ENCODE data around the gene PLIN3. TPM values are rescaled to one million over a fixed set of nuclear protein-coding genes. Genes with fewer than 3 reads are reported as not detected.

The PLIN3 gene
- total RNA-seq, 2 experiments from 2014 or later: 81.3 to 115 TPM

GRCh38 chr19:4910594-4911281 is 43.3 kb upstream of the PLIN3 start:
- peaks cover 29% of the 10 kb centered on the region for H3K4me1 ChIP-seq (ENCODE audit: insufficient read depth, low read length, poor library complexity, severe bottlenecking)
- BruUV-seq (replicated peaks): no TSS peak
- POLR2A ChIA-PET: interaction anchor here (0.7 to 2.4 kb wide), 6 partner anchors 38 to 101 kb away, joined by 3 to 13 read pairs (median 5); partner anchors contain the start of gene KDM4B

GRCh38 chr19:4909897-4910593 is 42.6 kb upstream of the PLIN3 start:
- TF ChIP-seq CTCF (conservative IDR thresholded peaks at IDR 0.05; ENCODE audit: low read length): no peak
- no peak for TF ChIP-seq EZH2phosphoT487 (IDR thresholded peaks at IDR 0.05; ENCODE audit: borderline replicate concordance, low read depth, low read length)
- BruUV-seq (replicated peaks): no TSS peak
- POLR2A ChIA-PET: no interaction called here
- Histone ChIP-seq H3K4me1 (ENCODE audit: insufficient read depth, low read length, poor library complexity, severe bottlenecking) (peaks cover 29% of the 10 kb centered on the region), H3K36me3 (ENCODE audit: insufficient read depth, low read length) (peaks cover 49% of the 10 kb centered on the region), H4K20me1 (ENCODE audit: insufficient read depth, low read length) (peaks cover 20% of the 10 kb centered on the region), H3K79me2 (ENCODE audit: insufficient read depth, low read depth, low read length) (peaks cover 52% of the 10 kb centered on the region), H3K4me3 (ENCODE audit: low read depth, low read length, poor library complexity, severe bottlenecking) (peak overlapping the region; percentile 97), H2AFZ (ENCODE audit: low read length) (no peak overlapping the region), H3K27ac (ENCODE audit: low read depth, low read length, poor library complexity, severe bottlenecking) (peak overlapping the region; percentile 80), H3K9me2 (ENCODE audit: insufficient read depth, low read length) (no peaks in the 10 kb centered on the region), H3K4me2 (ENCODE audit: low read length) (peak overlapping the region; percentile 96), H3K9me3 (ENCODE audit: low read length) (no peaks in the 10 kb centered on the region)
- CTCF ChIA-PET (ENCODE audit: unreplicated experiment): no interaction called here
- DNase-seq (ENCODE audit: low spot score): peak; percentile 96
- intact Hi-C loops (cut with micrococcal nuclease; ENCODE audit: unreplicated experiment): no loop called here

More at GRCh38 chr19:4910594-4911281, 43.3 kb upstream of the PLIN3 start:
- intact Hi-C loops (cut with micrococcal nuclease; ENCODE audit: unreplicated experiment): loop anchor here (1.0 kb wide), 2 partner anchors 38 to 101 kb away; no protein-coding TSS in a partner anchor
- no peaks in the 10 kb centered on the region for H3K9me2 ChIP-seq (ENCODE audit: insufficient read depth, low read length)
- peaks cover 58% of the 10 kb centered on the region for H3K79me2 ChIP-seq (ENCODE audit: insufficient read depth, low read depth, low read length)
- peak overlapping the region; percentile 80 for H3K27ac ChIP-seq (ENCODE audit: low read depth, low read length, poor library complexity, severe bottlenecking)
- CTCF ChIA-PET (ENCODE audit: unreplicated experiment): interaction anchor here (1.2 to 3.9 kb wide), 2 partner anchors 46 to 101 kb away, joined by 3 to 14 read pairs; no protein-coding TSS in a partner anchor
- H3K9me3 ChIP-seq (ENCODE audit: low read length): no peaks in the 10 kb centered on the region
- TF ChIP-seq EZH2phosphoT487 (IDR thresholded peaks at IDR 0.05; ENCODE audit: borderline replicate concordance, low read depth, low read length) (no peak), CTCF (conservative IDR thresholded peaks at IDR 0.05; ENCODE audit: low read length) (no peak)
- no peak overlapping the region for H2AFZ ChIP-seq (ENCODE audit: low read length)
- H4K20me1 ChIP-seq (ENCODE audit: insufficient read depth, low read length): peaks cover 20% of the 10 kb centered on the region
- peak overlapping the region; percentile 96 for H3K4me2 ChIP-seq (ENCODE audit: low read length)
- H3K4me3 ChIP-seq (ENCODE audit: low read depth, low read length, poor library complexity, severe bottlenecking): peak overlapping the region; percentile 97
- H3K36me3 ChIP-seq (ENCODE audit: insufficient read depth, low read length): peaks cover 56% of the 10 kb centered on the region
- peak; percentile 58 for DNase-seq (ENCODE audit: low spot score)
